Measurements from ENCODE around the gene NKAIN1.
"Not testable (repeated sequence)": the region's sequence is repeated elsewhere in the genome, so short reads cannot be mapped to it uniquely, and the experiment has no call there.

NKAIN1 gene

DNA sequence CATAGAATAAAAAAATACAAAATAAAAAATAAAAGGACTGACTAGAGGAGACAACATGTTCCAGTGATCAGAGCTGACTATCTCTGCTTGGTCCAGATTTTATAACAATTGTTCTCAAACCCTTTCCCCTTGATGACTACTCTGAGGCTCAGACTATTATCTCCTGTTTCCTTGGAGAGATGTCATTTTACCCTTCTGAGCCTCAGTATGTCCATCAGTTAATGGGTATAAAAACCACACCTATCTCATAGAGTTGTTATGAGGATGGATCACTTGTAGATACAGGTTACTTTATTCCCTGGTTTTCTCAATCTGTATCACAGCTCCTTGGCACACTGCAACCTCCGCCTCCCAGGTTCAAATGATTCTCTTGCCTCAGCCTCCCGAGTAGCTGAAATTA, 7.0 kb downstream of the NKAIN1 start:
- DNase-seq = no peak

DNA sequence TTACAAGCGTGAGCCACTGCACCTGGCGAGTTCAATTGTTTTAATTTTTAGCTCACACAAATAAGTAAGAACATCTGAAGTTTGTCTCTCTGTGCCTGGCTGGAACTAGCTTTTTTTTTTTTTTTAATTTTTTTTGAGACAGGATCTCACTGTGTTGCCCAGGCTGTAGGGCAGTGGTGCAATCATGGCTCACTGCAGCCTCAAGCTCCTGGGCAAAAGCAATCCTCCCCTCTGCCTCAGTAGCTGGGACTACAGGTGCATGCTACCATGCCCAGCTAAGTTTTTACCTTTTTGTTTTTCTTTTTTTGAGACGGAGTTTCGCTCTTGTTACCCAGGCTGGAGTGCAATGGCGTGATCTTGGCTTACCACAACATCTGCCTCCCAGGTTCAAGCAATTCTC, 7.9 kb downstream of the NKAIN1 start:
- DNase-seq = no peak

DNA sequence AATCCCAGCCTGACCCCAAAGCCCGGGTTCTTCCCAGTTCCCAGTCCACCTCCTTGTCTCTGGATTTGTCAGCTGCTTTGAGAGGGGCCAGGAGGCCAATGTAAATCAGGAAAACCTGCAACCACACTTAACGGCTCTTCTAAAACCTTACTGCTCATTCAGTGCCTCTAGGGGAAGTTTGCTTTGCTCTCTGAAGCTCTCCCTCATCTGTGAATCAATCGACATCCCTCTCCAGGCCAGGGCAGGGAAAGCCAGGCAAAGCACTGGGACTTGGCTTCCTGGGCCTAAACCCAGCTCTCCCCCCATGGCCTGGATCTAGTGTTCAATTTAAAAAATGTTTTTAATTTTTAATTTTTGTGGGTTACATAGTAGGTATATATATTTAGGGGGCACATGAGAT, 9.3 kb downstream of the NKAIN1 start:
- DNase-seq = no peak

DNA sequence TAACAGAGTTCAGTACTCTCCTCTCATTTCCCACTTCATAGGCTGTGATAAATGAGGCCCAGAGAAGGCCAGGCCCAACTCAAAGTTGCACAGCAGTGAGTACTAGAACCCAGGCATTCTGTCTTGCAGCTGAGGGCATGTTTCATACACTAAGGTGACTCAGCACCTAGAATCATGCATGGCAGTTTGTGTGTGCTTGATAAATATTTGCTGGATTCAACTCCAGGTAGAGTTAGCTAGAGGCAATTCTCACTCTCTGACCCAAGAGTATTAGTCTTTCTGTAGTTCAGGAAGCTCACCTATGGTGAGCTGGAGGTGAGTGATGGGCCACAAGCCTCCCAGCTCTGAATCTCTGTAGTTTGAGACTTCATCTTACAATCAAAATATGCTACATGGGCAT, 10.7 kb downstream of the NKAIN1 start:
- DNase-seq = no peak

DNA sequence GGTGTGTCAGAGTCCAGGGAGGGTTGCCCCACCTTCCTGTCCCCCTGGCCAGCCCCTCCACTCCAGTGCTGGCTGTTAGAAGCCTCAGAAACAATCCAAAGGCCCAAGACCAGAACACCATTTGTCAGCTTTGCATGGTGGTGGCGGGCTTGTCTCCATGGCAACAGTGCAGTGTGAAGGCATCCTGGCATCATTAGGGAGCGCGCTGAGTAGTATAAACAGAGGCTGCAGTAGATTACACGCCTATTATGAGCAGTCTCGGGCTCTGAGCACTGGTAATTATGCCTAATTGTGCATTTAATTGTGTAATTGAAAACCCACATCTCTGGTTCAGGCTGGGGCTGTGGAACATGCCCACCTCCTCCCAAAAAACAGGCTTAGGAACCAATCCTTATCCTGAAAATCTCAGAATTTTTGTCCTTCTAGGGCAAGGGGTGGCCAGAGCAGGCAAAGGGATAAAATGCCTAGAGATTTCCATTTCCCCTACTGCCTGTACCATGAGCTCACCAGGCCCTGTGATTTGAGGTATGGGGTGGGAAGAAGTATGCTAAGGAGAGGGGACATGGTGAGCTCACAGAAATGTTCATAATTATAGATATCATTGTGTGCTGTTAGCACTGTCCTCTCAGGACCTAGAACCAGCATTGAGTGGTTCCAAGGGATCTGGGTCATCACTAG, 11.7 kb downstream of the NKAIN1 start:
- no peak for DNase-seq

DNA sequence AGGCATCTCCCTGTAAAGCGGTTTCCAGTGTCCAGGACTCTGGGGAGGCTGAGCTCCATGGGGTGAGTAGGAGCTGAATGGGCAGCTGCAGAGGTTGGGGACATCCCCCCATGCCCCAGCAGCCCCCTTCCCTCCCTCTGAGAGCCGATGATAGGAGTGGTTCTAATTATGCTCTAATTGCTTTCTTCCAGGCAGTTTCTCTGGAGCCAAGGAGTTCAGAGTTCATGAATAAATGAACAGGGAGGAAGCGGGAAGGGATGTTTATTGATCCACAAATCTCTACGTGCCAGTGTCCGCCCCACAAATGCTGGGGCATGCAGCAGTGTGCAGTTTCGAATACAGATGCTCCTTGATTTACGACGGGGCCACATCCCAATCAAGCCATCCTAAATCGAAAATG, 15.6 kb downstream of the NKAIN1 start:
- no peak for DNase-seq

DNA sequence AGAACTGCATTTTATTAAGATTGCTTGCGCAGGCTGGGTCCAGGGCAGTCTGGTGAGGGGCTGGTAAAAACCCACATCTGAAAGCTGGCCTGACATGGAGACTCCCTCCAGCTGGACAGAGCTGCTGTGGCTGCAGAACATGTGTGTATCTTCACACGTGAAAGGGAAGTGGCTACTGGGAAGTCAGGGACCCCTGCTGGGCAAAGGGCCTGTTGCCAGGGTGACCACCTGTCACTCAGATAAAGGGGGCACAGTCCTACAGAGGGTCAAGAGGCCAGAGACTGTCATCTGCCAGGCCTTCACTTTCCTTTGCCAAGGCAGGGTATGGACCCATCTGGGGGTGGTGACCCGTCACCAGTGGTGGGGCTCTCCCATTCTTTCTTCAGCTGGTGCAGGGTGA, 17.5 kb downstream of the NKAIN1 start:
- DNase-seq = no peak

DNA sequence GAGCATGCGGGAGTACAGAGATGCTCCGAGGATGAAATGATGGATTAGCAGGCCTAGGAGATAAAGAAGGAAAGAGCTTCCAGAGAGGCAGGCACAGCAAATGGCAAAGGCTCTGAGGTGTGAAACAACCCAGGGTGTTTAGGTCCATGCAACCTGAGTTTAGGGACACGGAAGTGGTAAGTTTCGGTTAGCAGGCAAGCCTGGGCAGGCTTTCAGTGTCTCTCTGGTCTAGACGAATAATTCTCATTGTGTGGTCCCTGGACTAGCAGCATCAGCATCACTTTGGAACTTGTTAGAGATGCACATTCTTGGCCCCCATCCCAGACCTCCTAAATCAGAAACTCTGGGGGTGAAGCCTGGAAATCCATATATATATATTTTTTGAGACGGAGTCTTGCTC, 18.6 kb downstream of the NKAIN1 start:
- DNase-seq = no peak

DNA sequence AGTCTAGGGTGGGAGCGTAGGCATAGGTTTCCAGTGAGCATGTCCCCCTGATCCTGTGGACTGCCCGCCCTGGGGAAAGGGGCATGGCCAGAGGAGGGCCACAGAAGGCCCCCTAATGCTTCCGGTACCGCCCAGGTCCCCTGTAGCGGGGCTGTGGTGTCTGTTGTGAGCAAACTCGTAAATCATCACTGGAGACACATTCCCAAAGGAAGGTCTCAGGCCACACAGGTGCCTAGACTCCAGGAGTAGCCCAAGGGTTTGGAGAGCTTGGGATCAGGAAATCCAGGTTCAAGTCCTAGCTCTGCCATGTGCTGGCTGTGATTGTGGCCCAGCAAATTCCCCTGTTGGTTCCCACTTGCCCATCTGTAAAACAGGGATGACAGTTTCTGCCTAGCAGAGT, 20.2 kb downstream of the NKAIN1 start:
- no peak for DNase-seq

DNA sequence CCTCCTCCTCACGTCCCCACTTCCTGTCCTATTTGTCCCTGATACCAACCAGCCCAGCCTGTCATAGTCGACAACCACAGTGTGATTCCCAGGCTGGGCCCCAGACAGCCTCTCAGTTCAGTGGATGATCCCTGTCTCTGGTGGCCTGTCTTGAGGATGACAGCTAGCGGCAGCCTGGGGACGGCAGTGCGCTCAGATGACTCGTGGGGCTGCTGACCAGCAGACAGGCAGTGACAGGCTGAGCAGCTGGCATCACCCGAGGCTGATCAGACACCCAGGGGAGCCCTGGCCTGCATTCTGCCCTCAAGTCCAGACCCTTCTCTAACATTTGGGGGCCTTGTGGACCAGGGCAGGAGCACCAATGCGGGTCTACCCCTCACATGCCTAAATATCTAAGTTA, 21.0 kb downstream of the NKAIN1 start:
- DNase-seq = no peak

DNA sequence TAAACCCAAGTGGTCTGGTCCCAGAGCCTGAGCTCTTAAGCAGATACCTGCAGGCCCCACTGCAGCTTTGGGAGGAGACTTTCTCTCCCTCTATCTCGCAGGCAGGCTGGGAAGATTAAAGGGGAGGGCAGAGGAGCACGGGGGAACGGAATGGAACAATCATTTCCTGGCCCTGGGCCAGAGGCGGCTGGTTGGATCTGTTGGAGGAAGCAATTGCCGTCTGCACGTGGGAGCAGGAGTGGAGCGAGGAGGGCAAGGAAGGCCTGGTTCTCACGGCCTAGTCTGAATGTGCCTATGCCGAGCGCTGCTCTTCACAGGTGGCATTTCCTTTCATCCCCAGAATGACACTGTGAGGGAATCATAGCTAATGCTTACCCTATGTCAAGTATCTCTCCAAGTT, 23.7 kb downstream of the NKAIN1 start:
- no peak for DNase-seq

DNA sequence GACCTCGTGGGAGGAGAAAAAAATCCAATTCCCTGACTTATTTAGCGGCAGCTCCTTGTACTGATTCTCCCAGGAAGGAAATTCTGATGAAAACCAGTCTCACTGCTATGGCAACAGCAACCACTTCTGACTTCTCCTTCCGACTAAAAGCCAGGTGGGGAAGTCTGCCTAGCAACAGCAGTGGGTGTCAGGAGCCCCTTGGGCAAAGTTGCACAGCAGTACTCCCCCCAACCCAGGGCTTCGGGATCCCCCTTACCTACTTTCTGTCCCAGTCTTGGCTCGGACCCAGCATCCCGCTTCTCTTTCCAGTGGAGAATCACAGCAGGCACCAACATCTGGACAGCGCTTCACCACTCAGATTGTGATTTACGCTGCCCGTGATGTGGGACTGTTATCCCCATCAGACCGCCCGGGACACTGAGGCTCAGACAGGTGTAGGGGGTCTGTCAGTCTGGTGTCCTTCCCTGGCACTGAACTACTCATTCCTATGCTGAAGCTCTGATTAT, 24.6 kb downstream of the NKAIN1 start:
- no peak for DNase-seq

DNA sequence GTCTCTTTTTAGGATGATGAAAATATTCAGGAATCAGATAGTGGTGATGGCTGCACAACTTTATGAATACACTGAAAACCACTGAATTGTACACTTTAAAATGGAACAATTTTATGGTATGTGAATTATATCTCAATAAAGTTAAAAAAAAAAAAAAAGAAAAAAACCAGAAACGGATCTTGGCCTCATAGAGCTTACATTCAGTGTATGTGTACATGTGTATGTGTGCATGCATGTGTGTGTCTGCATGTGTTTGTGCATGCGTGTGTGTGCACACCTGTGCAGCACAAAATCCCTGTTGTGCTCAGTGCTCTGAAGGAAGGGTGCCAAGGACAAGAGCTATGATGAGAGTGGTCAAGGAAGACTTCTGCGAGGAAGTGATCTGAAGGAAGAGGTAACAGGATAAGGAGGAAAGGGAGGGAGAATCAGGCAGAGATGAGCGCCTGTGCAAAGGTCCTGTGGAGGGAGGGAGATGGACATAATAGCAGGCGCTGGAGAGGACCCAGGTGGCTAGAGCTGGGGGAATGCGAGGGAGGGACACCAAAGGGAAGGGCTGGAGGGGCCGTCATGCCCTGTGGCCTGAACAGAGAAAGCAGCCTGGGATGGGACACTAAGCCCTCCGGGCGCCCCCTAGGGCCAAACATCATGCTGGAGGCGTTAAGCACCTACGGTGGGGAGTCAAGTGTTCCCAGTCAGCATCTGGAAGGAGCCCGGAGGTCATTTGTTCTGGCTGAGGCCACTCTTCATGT, 25.2 kb downstream of the NKAIN1 start:
- DNase-seq = no peak

DNA sequence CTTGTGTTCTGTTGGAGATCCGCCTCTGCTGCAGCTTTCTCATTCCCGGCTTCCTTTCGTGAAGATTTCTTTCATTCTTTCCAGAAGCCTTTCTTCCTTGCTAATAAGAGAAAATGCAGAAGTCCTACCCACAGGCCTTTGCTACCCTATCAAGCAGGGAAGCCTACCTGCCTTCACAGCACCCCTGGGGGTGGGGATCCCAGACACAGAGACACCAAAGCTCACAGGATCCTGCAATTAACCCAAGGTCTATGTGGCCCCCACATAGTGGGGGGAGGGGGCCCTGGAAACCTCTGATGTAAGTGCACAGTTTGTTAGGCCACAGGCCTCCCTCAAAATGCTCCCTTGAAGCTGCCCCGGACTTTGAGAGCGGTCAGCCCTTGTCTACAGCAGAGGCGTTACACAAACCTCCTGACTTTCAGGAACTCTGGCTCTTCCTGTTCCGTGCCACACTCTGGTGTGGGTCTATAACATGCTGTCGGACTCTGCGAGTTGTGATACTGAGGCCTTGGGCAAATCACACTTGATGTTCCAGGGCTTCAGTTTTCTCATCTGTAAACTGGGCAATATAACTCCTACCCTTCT, 31.2 kb downstream of the NKAIN1 start:
- no peak for DNase-seq

DNA sequence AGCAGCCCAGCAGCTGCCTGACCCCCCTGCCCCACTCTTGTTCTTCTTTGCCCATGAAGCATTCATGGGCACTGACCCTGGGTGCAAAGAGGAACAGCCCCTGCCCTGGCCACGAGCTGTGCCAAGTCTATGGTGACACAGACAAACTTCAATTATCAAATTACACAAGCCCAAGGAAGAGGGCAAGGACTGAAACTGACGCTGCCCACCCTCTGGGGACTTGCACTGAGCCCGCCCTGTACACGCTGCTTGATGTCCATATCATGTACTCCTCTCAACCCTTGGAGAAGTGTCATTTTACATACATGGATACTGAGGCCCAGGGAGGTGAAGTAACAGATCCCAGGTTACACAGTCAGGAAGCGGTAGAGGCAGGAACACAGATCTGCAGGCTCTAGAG, 32.1 kb downstream of the NKAIN1 start:
- DNase-seq = no peak

DNA sequence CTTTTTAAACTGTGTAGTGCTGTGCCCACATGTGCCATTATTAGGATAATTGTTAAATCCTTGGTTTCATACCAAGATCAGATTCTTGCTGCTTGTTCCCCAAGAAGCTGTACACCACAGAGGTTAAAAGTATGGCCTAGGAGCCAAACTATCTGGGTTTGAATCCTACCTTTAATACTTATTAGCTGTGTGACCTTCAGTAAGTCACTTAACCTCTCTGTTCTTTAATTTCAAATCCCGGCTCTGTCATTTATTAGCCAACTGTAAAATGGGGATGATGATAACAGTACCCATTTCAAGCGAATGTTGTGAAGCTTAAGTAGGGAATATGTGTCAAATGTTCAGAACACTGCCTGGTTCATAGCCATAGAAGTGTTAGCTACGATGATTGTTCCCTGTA, 32.6 kb downstream of the NKAIN1 start:
- DNase-seq = no peak

DNA sequence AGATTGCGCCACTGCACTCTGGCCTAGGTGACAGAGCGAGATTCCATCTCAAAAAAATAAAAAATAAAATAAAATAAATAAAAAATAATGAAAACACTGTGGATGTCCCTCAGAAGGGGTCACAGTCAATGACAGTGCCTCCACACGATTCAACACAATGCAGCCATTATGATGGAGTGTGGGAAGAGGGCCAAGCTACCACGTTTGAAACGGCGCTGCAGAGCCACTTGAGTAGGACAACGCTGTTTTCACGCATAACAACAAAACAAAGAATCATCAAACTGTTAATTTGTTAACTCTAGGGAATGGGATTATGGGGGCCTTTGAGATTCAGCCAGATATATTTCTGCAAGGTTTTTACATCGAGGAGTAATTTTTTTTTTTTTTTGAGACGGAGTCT, 36.5 kb downstream of the NKAIN1 start:
- DNase-seq = no peak

DNA sequence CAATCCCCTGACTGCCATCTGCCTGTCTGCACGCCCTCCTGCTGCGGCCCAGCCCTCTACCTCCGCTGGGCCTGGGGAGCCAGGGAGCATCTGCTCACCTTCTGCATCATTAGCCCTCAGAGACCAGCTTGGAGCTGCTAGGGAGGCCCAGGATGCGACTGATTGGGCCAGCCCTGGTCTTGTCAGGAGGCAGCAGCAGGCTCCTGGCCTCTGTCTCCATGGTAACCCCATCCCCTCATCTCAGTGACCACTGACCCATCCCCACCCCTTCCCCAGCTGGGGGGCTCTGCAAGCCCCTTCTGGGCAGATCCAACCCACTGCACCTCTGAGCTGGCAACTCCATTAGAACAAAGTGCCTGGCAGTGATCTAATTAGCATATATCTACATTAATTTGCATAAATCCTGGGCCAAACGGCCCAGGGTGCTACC, 37.7 kb downstream of the NKAIN1 start:
- DNase-seq = no peak

DNA sequence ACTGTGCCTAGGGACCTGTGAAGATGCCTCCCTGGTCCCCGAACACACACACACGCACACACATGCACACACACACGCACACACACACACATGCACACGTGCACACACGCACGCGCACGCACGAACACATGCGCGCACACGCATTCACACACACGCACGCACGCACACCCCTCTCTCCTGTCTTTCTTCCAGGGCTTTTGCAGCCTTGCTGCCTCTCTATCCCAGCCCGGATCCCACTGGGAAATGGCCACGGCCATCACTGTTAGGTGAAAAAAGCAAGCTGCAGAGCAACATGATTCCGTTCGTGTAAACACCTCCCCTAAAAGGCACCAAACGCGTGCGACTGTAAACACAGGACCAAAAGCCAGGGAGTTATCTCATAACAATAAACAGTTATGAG, 39.7 kb downstream of the NKAIN1 start:
- DNase-seq = no peak

DNA sequence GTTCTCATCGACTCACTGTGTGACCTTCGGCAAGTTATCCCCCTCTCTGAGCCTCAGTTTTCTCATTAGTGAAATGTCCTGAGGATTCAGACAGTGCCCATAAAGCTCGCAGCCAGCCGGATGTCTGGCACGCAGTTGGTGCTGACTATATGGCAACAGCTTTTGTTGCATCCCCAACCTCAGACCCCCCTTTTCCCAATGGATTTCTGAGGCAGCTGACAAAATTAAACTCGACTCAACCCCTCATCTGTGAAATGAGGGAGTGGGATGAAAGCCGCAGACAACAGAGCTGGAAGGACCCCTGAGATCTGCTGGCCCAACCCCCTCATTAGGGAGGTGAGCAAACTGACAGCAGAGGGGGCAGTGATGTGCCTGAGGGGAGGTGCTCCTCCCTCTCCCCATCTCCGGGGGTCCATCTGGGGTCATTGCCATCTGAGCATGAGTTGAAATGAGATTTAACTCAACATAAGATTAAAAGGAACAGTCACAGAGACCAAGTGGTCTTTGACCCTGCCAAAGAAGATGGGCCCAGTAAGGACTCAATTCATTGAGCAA, 40.4 kb downstream of the NKAIN1 start:
- DNase-seq = no peak

DNA sequence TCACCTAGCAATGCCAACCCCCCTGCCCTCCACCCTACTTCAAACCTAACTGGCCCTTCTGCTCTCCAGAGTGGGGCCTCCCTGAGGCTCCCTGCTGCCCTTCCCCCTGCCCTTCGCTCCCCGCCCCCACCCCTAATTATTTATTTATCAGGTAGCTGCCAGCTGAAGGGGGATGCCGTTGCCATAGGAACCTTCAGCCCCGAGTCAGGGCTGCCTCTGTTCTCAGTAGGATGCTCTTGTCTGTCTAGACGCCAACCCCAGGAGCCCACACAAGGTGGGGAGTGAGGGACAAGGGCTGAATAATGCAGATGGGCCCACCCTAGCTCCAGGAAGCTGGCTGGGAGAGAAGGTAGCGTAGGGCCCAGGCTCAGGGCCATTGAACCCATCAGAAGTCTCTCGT, 41.1 kb downstream of the NKAIN1 start:
- DNase-seq = no peak

DNA sequence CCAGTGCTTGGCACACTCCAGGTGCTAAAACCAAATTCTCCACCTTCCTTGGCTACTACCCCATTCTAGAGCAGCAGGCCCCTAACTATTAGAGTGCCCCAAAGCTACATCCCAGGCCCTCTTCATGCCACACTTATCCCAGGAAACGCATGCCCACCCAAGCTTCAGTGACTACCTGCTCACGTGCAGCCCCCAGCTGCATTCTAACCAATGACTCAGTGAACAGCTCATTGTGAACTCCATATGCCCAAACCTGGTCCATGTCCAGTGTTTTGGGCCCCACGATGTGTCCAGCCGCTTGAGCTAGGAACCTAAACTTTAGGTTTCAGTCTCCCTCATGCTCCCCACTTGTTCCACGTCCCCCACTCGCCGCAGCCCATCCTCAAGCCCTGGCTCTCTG, 41.5 kb downstream of the NKAIN1 start:
- no peak for DNase-seq

DNA sequence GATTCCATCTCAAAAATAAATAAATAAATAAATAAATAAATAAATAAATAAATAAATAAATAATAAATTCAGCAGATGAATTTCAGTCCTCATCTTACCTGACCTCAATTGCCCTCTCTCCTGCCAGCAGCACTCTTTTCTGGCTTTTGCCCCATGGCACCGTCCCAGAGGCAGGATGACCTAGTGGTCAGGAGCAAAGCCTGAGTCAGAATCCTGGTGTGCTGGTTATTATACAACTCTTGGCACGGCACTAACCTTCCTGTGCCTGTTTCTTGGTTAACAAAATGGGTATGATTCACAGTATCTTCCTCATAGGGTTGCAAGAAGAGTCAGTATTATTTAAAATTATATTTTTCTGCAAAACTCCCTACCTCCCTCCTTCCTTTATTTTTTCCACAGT, 43.0 kb downstream of the NKAIN1 start:
- no peak for DNase-seq

DNA sequence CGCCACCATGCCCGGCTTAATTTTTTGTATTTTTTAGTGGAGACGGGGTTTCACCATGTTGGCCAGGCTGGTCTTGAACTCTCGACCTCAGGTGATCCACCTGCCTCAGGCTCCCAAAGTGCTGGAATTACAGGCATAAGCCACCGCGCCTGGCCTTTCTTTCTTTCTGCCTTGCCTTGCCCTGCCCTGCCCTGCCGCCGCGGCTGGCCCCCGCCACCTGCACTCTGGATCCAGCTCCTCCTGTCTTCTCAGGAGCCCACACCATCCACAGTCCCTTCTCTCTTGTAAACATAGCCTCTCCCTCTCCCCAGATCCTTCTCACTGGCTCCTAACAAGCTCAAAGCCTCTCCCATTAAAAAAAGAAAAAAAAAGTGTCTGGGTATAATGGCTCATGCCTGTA, 44.4 kb downstream of the NKAIN1 start:
- DNase-seq = not testable (repeated sequence)
